BLaER1 treated with 17β-estradiol and CSF1 and Interleukin-3, amounts not matched to agents 10 nM and 100 nM (cell line): Measurements from ENCODE around the gene SLC19A1.

Experiments
- H3K27ac ChIP-seq, 11 experiments: shearing (Covaris generic); formaldehyde crosslinking; 2 replicates each; pipeline ENCODE4 v1.8.1; 2022
- H3K27me3 ChIP-seq, 11 experiments: shearing (Covaris generic); formaldehyde crosslinking; 2 replicates each; pipeline ENCODE4 v1.8.1; 2022
- H3K36me3 ChIP-seq, 11 experiments: shearing (Covaris generic); formaldehyde crosslinking; 2 replicates each; pipeline ENCODE4 v1.8.1; 2022
- H3K4me1 ChIP-seq, 10 experiments: shearing (Covaris generic); formaldehyde crosslinking; 2 replicates each; pipeline ENCODE4 v1.8.1; 2022
- H3K4me2 ChIP-seq, 11 experiments: shearing (Covaris generic); formaldehyde crosslinking; 2 replicates each; pipeline ENCODE4 v1.8.1; 2022
- H3K4me3 ChIP-seq, 10 experiments: shearing (Covaris generic); formaldehyde crosslinking; 2 replicates each; pipeline ENCODE4 v1.8.1; 2022
- H3K9ac ChIP-seq, 11 experiments: shearing (Covaris generic); formaldehyde crosslinking; 2 replicates each; pipeline ENCODE4 v1.8.1; 2022
- H3K9me3 ChIP-seq, 11 experiments: shearing (Covaris generic); formaldehyde crosslinking; replicated peaks in 1 of 11; 2 replicates each; pipeline ENCODE4 v1.8.1; 2022
- H4K20me1 ChIP-seq, 11 experiments: shearing (Covaris generic); formaldehyde crosslinking; 2 replicates each; pipeline ENCODE4 v1.8.1; 2022
- Cebpa-rat ChIP-seq, 11 experiments: shearing (Covaris generic); IDR thresholded peaks; 2 replicates each; pipeline ENCODE4 v1.8.1; 2022

The SLC19A1 gene

GRCh38 chr21:45578811-45579381, 36.7 kb upstream of the SLC19A1 start:
- no peak for TF ChIP-seq Cebpa-rat (IDR thresholded peaks at IDR 0.05)
- H3K9ac ChIP-seq: no peak overlapping the region
- H3K4me1 ChIP-seq: peaks cover 0 to 36% (median 30%) of the 10 kb centered on the region in 10 experiments; a peak in 18 of 20 replicates
- peaks cover 12 to 19% (median 14%) of the 10 kb centered on the region in 11 experiments for H3K9me3 ChIP-seq
- H3K4me2 ChIP-seq: no peak overlapping the region
- H3K27ac ChIP-seq: no peak overlapping the region
- H3K36me3 ChIP-seq: no peaks in the 10 kb centered on the region
- no peak overlapping the region for H3K4me3 ChIP-seq
- H3K27me3 ChIP-seq: no peaks in the 10 kb centered on the region
- peaks cover 0 to 7% (median 0%) of the 10 kb centered on the region in 11 experiments; a peak in 1 of 22 replicates for H4K20me1 ChIP-seq

GRCh38 chr21:45578176-45578801, 36.0 kb upstream of the SLC19A1 start:
- TF ChIP-seq Cebpa-rat (IDR thresholded peaks at IDR 0.05): no peak
- Histone ChIP-seq H3K9ac (no peak overlapping the region), H3K9me3 (peaks cover 6 to 13% (median 7%) of the 10 kb centered on the region in 11 experiments; a peak in 21 of 22 replicates), H3K36me3 (no peaks in the 10 kb centered on the region), H3K4me3 (no peak overlapping the region), H3K27me3 (no peaks in the 10 kb centered on the region), H3K4me2 (no peak overlapping the region), H3K4me1 (peaks cover 0 to 40% (median 34%) of the 10 kb centered on the region in 10 experiments; a peak in 18 of 20 replicates), H4K20me1 (peaks cover 0 to 7% (median 0%) of the 10 kb centered on the region in 11 experiments; a peak in 1 of 22 replicates), H3K27ac (no peak overlapping the region)

- TF ChIP-seq Cebpa-rat (IDR thresholded peaks at IDR 0.05): no peak
- peaks cover under 1 to 8% (median 2%) of the 10 kb centered on the region in 11 experiments; a peak in 17 of 22 replicates for H3K9me3 ChIP-seq
- H4K20me1 ChIP-seq: peaks cover 0 to 7% (median 0%) of the 10 kb centered on the region in 11 experiments; a peak in 1 of 22 replicates
- no peak overlapping the region for H3K4me3 ChIP-seq
- H3K9ac ChIP-seq: no peak overlapping the region
- H3K36me3 ChIP-seq: no peaks in the 10 kb centered on the region
- H3K4me1 ChIP-seq: peaks cover 0 to 40% (median 34%) of the 10 kb centered on the region in 10 experiments; a peak in 18 of 20 replicates
- H3K4me2 ChIP-seq: no peak overlapping the region
- no peak overlapping the region for H3K27ac ChIP-seq
- H3K27me3 ChIP-seq: no peaks in the 10 kb centered on the region
Observed at GRCh38 chr21:45577801-45578175, 35.5 kb upstream of the SLC19A1 start.

DNA sequence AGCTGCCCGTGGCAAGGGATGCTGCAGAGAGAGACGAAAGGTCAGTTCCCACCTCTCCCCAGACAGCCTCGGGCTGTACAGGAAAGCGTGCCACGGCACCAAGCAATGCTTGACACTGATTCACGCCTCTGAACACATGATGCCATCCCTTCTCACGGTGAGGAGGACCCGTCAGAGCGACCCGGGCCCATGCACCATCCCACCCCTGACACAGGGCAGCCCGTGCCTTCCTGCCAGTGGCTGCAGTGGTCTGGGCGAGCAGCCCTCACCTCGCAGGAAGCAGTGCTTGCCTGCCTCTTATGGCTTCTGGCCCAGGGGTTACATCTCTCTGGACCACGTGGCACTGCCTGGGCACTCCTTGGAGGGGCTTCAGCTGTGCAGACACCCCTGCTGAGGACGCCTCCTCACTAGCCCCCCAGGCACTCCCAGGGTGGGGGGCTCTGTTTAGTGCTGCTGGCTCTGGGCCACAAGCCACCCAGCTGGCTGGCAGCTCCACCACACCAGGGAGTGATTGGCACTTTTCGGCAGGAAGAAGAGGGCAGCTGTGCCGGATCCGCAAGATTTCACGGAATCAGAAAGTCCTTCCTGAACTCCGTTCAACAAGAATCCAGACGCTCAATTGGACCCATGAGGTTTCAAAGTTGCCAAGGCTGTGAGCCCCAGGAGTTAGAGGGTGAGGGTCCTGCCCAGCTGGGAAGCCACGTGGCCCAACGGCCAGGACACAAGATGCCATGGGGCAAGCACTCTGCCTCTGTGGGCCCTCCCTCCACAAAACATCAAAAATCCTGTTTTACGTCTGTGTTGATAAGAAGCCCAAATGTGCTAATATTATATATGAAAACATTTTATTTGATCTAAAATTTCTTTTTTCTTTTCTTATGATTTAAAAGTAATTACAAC, 34.8 kb upstream of the SLC19A1 start:
- TF ChIP-seq Cebpa-rat (IDR thresholded peaks at IDR 0.05): no peak
- Histone ChIP-seq H3K36me3 (no peaks in the 10 kb centered on the region), H3K27ac (no peak overlapping the region), H3K27me3 (no peaks in the 10 kb centered on the region), H3K9ac (no peak overlapping the region), H3K9me3 (peaks cover 0 to 2% (median 0%) of the 10 kb centered on the region in 11 experiments; a peak in 2 of 22 replicates), H3K4me3 (no peak overlapping the region), H4K20me1 (peaks cover 0 to 7% (median 0%) of the 10 kb centered on the region in 11 experiments; a peak in 1 of 22 replicates), H3K4me2 (peak overlapping the region in 7 of 11 experiments; percentile 39 to 85 (median 63); a peak in 10 of 22 replicates), H3K4me1 (peaks cover 0 to 45% (median 36%) of the 10 kb centered on the region in 10 experiments; a peak in 18 of 20 replicates)

DNA sequence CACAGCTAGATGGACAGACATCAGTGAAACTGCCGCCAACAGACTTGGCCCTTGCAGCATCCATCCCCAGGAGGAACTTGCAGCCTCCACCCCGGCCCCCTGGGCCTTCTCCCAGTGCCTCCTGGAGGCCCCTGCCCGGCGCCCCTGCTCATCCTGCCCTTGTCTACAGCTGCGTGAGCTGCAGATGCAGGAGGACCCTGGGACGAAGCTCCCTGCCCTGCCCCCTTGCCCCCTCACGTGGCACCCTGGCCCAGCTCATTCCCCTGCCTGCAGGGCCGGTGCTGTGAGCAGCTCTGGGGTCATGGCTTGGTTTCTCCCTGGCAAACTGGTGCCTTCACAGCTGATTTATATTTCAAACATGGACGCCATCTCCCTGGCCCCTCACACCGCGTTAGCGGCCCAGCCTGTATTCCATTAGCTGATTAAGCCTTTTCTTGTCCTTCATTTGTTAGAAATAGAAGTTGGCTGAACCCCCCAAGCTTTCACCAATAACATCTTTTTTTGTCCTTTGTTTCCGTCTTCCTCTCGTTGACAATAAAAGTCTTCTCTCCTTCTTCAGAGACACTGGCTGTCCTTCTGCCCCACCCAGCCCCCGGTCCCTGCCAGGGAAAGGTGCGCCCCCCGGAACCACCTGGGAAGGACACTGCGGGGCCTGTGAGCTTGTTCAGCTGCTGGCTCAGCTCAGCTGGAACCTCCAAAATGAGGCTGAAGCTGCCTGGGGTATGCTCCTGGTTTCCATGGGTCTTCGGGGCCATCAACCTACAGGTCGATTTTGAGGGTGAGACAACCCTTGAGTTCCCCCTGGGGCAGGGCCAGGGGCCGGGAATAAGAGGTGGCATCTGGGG, 34.0 kb upstream of the SLC19A1 start:
- no peak for TF ChIP-seq Cebpa-rat (IDR thresholded peaks at IDR 0.05)
- peaks cover 0 to 53% (median 45%) of the 10 kb centered on the region in 10 experiments; a peak in 18 of 20 replicates for H3K4me1 ChIP-seq

GRCh38 chr21:45575304-45575992, 33.2 kb upstream of the SLC19A1 start:
- peak overlapping the region in 9 of 11 experiments; percentile 11 to 85 (median 56); a peak in 16 of 22 replicates for H3K4me2 ChIP-seq
- H3K27ac ChIP-seq: no peak overlapping the region
- no peak overlapping the region for H3K4me3 ChIP-seq
- H3K36me3 ChIP-seq: no peaks in the 10 kb centered on the region
- no peak overlapping the region for H3K9ac ChIP-seq
- peaks cover 0 to 60% (median 52%) of the 10 kb centered on the region in 10 experiments; a peak in 18 of 20 replicates for H3K4me1 ChIP-seq
- no peak for TF ChIP-seq Cebpa-rat (IDR thresholded peaks at IDR 0.05)
- no peaks in the 10 kb centered on the region for H3K9me3 ChIP-seq
- H4K20me1 ChIP-seq: peaks cover 0 to 7% (median 0%) of the 10 kb centered on the region in 11 experiments; a peak in 1 of 22 replicates
- H3K27me3 ChIP-seq: no peaks in the 10 kb centered on the region

More for the DNA sequence above, 34.0 kb upstream of the SLC19A1 start:
- Histone ChIP-seq H4K20me1 (peaks cover 0 to 7% (median 0%) of the 10 kb centered on the region in 11 experiments; a peak in 1 of 22 replicates), H3K9me3 (no peaks in the 10 kb centered on the region), H3K27ac (no peak overlapping the region), H3K4me2 (peak overlapping the region in 8 of 11 experiments; percentile 11 to 85 (median 60); a peak in 15 of 22 replicates), H3K4me3 (no peak overlapping the region), H3K27me3 (no peaks in the 10 kb centered on the region), H3K36me3 (no peaks in the 10 kb centered on the region), H3K9ac (no peak overlapping the region)

DNA sequence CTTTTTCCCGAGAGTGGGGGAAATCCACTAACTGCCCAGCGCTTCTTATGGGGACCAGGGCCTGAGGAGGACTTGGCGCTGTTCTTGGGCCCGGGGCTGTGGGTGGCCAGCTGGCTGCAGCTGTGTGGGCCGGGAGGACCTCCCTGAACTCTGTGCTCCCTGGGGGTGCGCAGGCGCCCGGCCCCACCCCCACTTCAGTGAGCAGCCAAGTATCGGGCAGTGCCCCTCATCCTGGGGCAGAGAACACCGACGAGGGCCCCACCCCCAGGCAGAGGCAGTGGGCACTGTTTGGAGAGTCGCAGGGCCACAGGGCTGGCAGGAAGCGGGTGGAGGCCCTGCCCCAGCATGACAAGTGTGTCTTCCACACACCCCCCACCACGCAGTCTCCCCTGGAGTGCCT, 32.5 kb upstream of the SLC19A1 start:
- peak overlapping the region in 9 of 11 experiments; percentile 37 to 85 (median 53); a peak in 15 of 22 replicates for H3K4me2 ChIP-seq
- peaks cover 0 to 64% (median 56%) of the 10 kb centered on the region in 10 experiments; a peak in 18 of 20 replicates for H3K4me1 ChIP-seq
- peak overlapping the region in 2 of 11 experiments; percentile 3 to 19; a peak in 1 of 22 replicates for H3K9ac ChIP-seq
- H3K9me3 ChIP-seq: no peaks in the 10 kb centered on the region
- no peaks in the 10 kb centered on the region for H3K27me3 ChIP-seq
- H4K20me1 ChIP-seq: peaks cover 0 to 7% (median 0%) of the 10 kb centered on the region in 11 experiments; a peak in 1 of 22 replicates
- no peak overlapping the region for H3K27ac ChIP-seq
- H3K4me3 ChIP-seq: no peak overlapping the region
- no peak for TF ChIP-seq Cebpa-rat (IDR thresholded peaks at IDR 0.05)
- H3K36me3 ChIP-seq: no peaks in the 10 kb centered on the region
